Hematopoietic multipotent progenitor cell treated with erythropoietin and hydrocortisone succinate and interleukin-3 and kit ligand, for 6 days (in vitro differentiated cells): ENCODE measurements around the gene ZNF286A.
A peak's percentile ranks its signal among the peaks of the same experiment; 100 is the strongest.
"Not testable (repeated sequence)": the region's sequence is repeated elsewhere in the genome, so short reads cannot be mapped to it uniquely, and the experiment has no call there.

Experiments used
- DNase-seq: peaks from one replicate; pipeline ENCODE4 v3.0.0-alpha.2; 2015

Gene ZNF286A

GRCh38 chr17:15699413-15699924 is at the start of gene ZNF286A:
Gene ZNF286A, plus strand, starts transcription at chr17:15699752. Its CDS starts 578 bp downstream, at chr17:15700330.
- peak; percentile 98 for DNase-seq

GRCh38 chr17:15649861-15650421 is 49.6 kb upstream of the ZNF286A start:
- no peak for DNase-seq

- no peak for DNase-seq
Measured at GRCh38 chr17:15650741-15651582, 48.6 kb upstream of the ZNF286A start.

GRCh38 chr17:15651583-15652110 is 47.9 kb upstream of the ZNF286A start:
- peak; percentile 98 for DNase-seq

- no peak for DNase-seq
Measured at GRCh38 chr17:15652960-15653359, 46.6 kb upstream of the ZNF286A start.

GRCh38 chr17:15654401-15654800 is 45.2 kb upstream of the ZNF286A start:
- not testable (repeated sequence) for DNase-seq

GRCh38 chr17:15654886-15655561 is 44.5 kb upstream of the ZNF286A start:
- DNase-seq, result no peak

GRCh38 chr17:15657868-15658267 is 41.7 kb upstream of the ZNF286A start:
- no peak for DNase-seq

- DNase-seq, result no peak
Measured at GRCh38 chr17:15658296-15658695, 41.3 kb upstream of the ZNF286A start.

- no peak for DNase-seq
Measured at GRCh38 chr17:15659236-15659635, 40.3 kb upstream of the ZNF286A start.

- DNase-seq, result no peak
Measured at GRCh38 chr17:15659663-15660062, 39.9 kb upstream of the ZNF286A start.

GRCh38 chr17:15660077-15660476 is 39.5 kb upstream of the ZNF286A start:
- no peak for DNase-seq

- peak; percentile 51 for DNase-seq
Measured at GRCh38 chr17:15662681-15663080, 36.9 kb upstream of the ZNF286A start.

GRCh38 chr17:15663176-15663575 is 36.4 kb upstream of the ZNF286A start:
- DNase-seq, result no peak

- no peak for DNase-seq
Measured at GRCh38 chr17:15663691-15664090, 35.9 kb upstream of the ZNF286A start.

- not testable (repeated sequence) for DNase-seq
Measured at GRCh38 chr17:15669526-15669925, 30.0 kb upstream of the ZNF286A start.

GRCh38 chr17:15674640-15675039 is 24.9 kb upstream of the ZNF286A start:
- not testable (repeated sequence) for DNase-seq

- DNase-seq, result not testable (repeated sequence)
Measured at GRCh38 chr17:15675991-15676390, 23.6 kb upstream of the ZNF286A start.

GRCh38 chr17:15683135-15683534 is 16.4 kb upstream of the ZNF286A start:
- peak; percentile 34 for DNase-seq

- peak; percentile 87 for DNase-seq
Measured at GRCh38 chr17:15683824-15684478, 15.6 kb upstream of the ZNF286A start, which contains the start of gene TRIM16. Gene TRIM16, minus strand, starts transcription at chr17:15684311. Its CDS starts 32,702 bp downstream, at chr17:15651609.

- not testable (repeated sequence) for DNase-seq
Measured at GRCh38 chr17:15687494-15687893, 12.1 kb upstream of the ZNF286A start.

- not testable (repeated sequence) for DNase-seq
Measured at GRCh38 chr17:15698967-15699366, 585 bp upstream of the ZNF286A start.

GRCh38 chr17:15699937-15700336 is 385 bp downstream of the ZNF286A start:
- not testable (repeated sequence) for DNase-seq
